ENCODE measurements around the gene CYB561. TPM values are rescaled to one million over a fixed set of nuclear protein-coding genes. Genes with fewer than 3 reads are reported as not detected.

CYB561 gene
- total RNA-seq, 4 donors from 2014 or later = 21.4 to 52.5 (median 35.0) TPM

GRCh38 chr17:63418540-63418939, 27.6 kb downstream of the CYB561 start:
- H3K9me3 ChIP-seq = no peaks in the 10 kb centered on the region
- H3K27ac ChIP-seq = no peak overlapping the region
- H3K4me3 ChIP-seq = no peak overlapping the region
- WGBS, 2 donors = 84 to 89% methylated on average over 8 of the region's 8 CpGs
- TF ChIP-seq EP300 (IDR thresholded peaks at IDR 0.05) (no peak), POLR2A (IDR thresholded peaks at IDR 0.05) (no peak)
- TF ChIP-seq, protein P1, sequence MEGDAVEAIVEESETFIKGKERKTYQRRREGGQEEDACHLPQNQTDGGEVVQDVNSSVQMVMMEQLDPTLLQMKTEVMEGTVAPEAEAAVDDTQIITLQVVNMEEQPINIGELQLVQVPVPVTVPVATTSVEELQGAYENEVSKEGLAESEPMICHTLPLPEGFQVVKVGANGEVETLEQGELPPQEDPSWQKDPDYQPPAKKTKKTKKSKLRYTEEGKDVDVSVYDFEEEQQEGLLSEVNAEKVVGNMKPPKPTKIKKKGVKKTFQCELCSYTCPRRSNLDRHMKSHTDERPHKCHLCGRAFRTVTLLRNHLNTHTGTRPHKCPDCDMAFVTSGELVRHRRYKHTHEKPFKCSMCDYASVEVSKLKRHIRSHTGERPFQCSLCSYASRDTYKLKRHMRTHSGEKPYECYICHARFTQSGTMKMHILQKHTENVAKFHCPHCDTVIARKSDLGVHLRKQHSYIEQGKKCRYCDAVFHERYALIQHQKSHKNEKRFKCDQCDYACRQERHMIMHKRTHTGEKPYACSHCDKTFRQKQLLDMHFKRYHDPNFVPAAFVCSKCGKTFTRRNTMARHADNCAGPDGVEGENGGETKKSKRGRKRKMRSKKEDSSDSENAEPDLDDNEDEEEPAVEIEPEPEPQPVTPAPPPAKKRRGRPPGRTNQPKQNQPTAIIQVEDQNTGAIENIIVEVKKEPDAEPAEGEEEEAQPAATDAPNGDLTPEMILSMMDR (IDR thresholded peaks at IDR 0.05) = no peak
- no peaks in the 10 kb centered on the region for H3K27me3 ChIP-seq
- peaks cover 0 to 4% (median 0%) of the 10 kb centered on the region in 4 donors for H3K4me1 ChIP-seq
- no peak for DNase-seq (ENCODE audit: low spot score in 2 of 2)
- peaks cover 0 to 88% (median 0%) of the 10 kb centered on the region in 3 donors for H3K36me3 ChIP-seq

DNA sequence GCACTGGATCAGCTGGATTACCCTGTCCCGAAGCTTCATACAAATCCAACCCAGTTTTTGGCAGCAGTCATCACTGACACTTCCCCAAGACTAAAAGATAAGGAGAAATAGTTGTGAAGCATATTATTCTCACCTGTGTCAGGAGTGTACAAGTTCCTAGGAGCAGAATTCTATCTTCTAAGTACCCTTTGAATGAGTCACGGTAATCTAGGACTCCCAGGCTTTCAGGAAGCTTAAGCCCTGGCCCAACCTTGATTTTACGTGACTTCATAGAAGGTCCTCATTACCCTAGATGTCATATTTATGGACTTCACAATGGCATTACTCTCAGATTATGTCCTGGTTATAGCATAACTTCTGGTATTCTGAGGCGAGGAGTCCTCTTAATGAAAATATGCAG, 31.9 kb downstream of the CYB561 start:
- H3K9me3 ChIP-seq = no peaks in the 10 kb centered on the region
- 94 to 100% methylated on average over 4 of the region's 4 CpGs for WGBS, 2 donors
- no peak overlapping the region for H3K27ac ChIP-seq
- H3K4me3 ChIP-seq = no peak overlapping the region
- no peak for DNase-seq (ENCODE audit: low spot score in 2 of 2)
- TF ChIP-seq, protein P1 (IDR thresholded peaks at IDR 0.05) = no peak
- no peak for TF ChIP-seq POLR2A (IDR thresholded peaks at IDR 0.05)
- no peak for TF ChIP-seq EP300 (IDR thresholded peaks at IDR 0.05)
- peaks cover 0 to 80% (median 0%) of the 10 kb centered on the region in 3 donors for H3K36me3 ChIP-seq
- no peaks in the 10 kb centered on the region for H3K27me3 ChIP-seq
- H3K4me1 ChIP-seq = no peaks in the 10 kb centered on the region

- no peaks in the 10 kb centered on the region for H3K9me3 ChIP-seq
- no peak overlapping the region for H3K27ac ChIP-seq
- WGBS, 2 donors = 83 to 89% methylated on average over 3 of the region's 3 CpGs
- H3K27me3 ChIP-seq = no peaks in the 10 kb centered on the region
- no peak for DNase-seq (ENCODE audit: low spot score in 2 of 2)
- H3K4me1 ChIP-seq = no peaks in the 10 kb centered on the region
- H3K4me3 ChIP-seq = no peak overlapping the region
- TF ChIP-seq, protein P1 (IDR thresholded peaks at IDR 0.05) = no peak
- TF ChIP-seq POLR2A (IDR thresholded peaks at IDR 0.05) = no peak
- TF ChIP-seq EP300 (IDR thresholded peaks at IDR 0.05) = no peak
- peaks cover 0 to 75% (median 0%) of the 10 kb centered on the region in 3 donors for H3K36me3 ChIP-seq
These were observed 33.0 kb downstream of the CYB561 start for GRCh38 chr17:63413128-63413527.

- Histone ChIP-seq H3K36me3 (peaks cover 0 to 66% (median 0%) of the 10 kb centered on the region in 3 donors), H3K9me3 (no peaks in the 10 kb centered on the region), H3K27me3 (no peaks in the 10 kb centered on the region), H3K27ac (no peak overlapping the region), H3K4me1 (no peaks in the 10 kb centered on the region), H3K4me3 (no peak overlapping the region)
- TF ChIP-seq EP300 (IDR thresholded peaks at IDR 0.05) (no peak), POLR2A (IDR thresholded peaks at IDR 0.05) (no peak)
- TF ChIP-seq, protein P1 (IDR thresholded peaks at IDR 0.05) = no peak
- DNase-seq (ENCODE audit: low spot score in 2 of 2) = no peak
- 80 to 81% methylated on average over 6 of the region's 6 CpGs for WGBS, 2 donors
These were observed 33.9 kb downstream of the CYB561 start for GRCh38 chr17:63412234-63412633.

- no peaks in the 10 kb centered on the region for H3K9me3 ChIP-seq
- no peak overlapping the region for H3K4me3 ChIP-seq
- TF ChIP-seq, protein P1 (IDR thresholded peaks at IDR 0.05) = no peak
- TF ChIP-seq EP300 (IDR thresholded peaks at IDR 0.05) (no peak), POLR2A (IDR thresholded peaks at IDR 0.05) (no peak)
- no peaks in the 10 kb centered on the region for H3K27me3 ChIP-seq
- WGBS, 2 donors = 80 to 83% methylated on average over 7 of the region's 7 CpGs
- no peak overlapping the region for H3K27ac ChIP-seq
- no peak for DNase-seq (ENCODE audit: low spot score in 2 of 2)
- peaks cover 0 to 28% (median 0%) of the 10 kb centered on the region in 3 donors for H3K36me3 ChIP-seq
- H3K4me1 ChIP-seq = peaks cover 0 to 3% (median 0%) of the 10 kb centered on the region in 4 donors
These were observed 38.3 kb downstream of the CYB561 start for GRCh38 chr17:63407741-63408330.

Data from tibial nerve (tissue), 4 donors.